ENCODE data around the gene KIAA2012.

Gene KIAA2012

DNA sequence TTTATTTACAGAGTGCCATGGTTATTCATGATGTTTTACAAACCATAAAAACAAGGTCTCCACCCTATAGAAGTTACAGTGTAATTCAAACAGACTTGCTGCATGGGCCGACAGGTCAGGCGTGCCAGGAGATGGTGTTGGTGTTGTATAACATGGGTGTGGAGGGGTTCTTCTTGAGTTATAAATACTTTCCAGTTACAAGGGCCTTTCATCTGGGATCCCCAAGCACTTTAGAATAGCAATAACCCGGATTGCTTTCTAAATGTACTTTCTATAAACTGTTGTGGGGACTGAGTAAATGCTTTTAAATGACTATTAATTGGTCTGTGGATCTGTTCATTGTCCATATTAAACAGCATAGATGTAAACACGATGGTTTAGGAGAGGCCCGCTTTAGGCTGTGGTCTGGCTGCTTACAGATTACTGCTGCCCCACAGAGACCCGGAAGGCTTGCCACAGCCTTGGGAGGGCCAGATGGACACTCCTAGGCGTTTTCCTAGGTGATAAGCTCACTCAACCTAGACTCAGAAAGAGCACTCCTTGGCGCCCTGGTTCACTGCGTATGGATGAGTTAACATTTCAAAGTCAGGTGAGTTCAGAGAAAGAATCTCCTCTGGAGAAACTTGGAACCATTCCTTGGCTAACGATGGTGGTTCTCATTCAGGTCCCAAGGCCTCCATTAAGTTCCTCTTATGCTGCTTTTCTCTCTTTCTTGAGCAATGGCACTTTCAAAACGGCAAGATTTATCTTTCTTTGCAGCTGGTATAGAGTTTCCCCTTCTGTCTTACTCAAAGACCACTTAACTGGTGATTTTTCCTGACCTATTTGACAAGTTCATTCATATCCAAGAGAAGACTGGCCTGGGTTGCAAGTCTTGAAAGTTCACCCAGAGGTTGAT lies 3.6 kb upstream of the KIAA2012 start:
- no peak for TF ChIP-seq CTCF (IDR thresholded peaks at IDR 0.05)

- no peak for TF ChIP-seq CTCF (IDR thresholded peaks at IDR 0.05)
Measured at GRCh38 chr2:202071107-202071506, 1.9 kb upstream of the KIAA2012 start.

GRCh38 chr2:202072226-202072625 lies 829 bp upstream of the KIAA2012 start:
- 0 out of 2 replicates have a peak, but pooled peaks have one; percentile 19 for TF ChIP-seq CTCF (IDR thresholded peaks at IDR 0.05)

DNA sequence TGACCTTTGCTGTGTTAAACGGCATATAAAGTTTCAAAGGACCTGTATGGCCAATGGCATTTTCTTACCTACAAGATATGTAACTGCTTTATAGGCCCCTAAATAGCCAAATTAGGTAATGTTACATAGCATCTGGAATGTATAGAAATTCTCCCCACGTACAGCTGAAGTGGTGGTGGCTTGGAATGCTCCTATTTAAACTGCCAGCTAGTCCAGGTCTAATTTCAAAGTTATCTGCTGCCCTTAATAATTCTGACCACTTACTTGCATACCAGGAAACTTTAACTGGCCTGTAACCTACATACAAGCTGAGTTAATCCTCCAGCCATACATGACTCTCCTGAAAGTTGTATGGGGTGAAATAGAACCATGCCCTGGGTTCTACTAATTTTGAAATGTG lies 1.3 kb downstream of the KIAA2012 start:
- TF ChIP-seq CTCF (IDR thresholded peaks at IDR 0.05), result no peak

DNA sequence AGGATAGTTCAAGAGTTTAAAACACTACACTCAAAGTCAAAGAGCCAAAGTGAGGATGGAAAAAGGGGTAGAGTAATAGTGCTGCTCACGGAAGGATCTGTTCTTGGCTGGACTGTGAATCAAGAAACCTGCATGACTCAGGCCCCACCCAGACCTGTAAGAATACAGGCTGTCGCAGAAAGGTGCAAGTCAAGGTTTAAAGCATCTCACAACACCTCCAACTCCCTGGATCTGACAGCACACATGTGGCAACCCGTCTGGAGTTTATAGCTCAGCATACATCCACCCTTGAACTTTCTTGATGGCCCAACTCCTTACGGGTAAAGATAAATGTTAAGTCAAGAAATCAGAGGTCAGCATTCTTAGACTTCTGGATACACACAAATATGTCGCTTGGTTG lies 6.3 kb downstream of the KIAA2012 start:
- TF ChIP-seq CTCF (IDR thresholded peaks at IDR 0.05), result no peak

DNA sequence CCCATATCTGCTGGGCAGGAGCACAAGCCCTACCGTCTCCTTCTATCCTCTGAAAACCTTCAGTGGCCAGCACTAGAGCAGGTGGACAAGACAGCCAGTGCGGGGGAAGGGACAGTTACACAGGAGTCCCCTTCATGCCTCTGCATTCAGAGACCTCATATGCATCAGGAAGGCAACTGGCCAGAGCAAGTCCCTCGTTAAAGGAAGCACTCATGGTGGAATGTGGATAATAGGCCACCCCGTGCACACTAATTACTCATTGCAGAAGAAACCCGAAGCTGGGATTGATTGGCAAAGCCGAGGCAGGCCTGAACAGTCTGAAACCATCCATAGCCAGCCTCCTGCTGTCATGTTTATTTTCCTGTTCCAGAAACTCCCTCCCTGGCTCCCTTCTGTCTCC lies 11.2 kb downstream of the KIAA2012 start:
- TF ChIP-seq CTCF (IDR thresholded peaks at IDR 0.05), result no peak

DNA sequence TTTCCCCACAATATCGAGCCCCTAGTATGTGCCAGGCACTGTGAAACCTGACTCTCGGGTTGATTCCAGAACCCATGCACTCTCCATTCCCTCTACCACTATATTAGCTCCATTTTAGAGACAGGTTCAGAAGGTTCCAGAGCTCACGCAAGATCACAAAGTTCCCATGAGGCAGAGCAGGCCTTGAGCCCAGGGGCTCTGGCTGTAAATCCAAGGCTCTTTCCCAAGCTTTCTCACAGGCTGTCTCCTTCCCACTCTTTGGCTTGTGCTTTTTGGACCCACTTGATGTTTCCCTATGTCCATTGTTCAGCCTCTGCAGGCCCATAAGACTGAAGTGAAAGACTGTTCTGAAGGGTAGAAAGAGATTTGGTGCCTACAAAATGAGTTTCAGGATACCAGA lies 15.7 kb downstream of the KIAA2012 start:
- no peak for TF ChIP-seq CTCF (IDR thresholded peaks at IDR 0.05)

Data from LNCAP (cell line).